ENCODE data around the gene ACKR3.
A peak's percentile ranks its signal among the peaks of the same experiment; 100 is the strongest.

ACKR3 gene

GRCh38 chr2:236569573-236569973, at the start of gene ACKR3:
Gene ACKR3 (plus strand): TSS chr2:236569825. CDS start chr2:236580466, 10,641 bp downstream.
- TF ChIP-seq CTCF (IDR thresholded peaks at IDR 0.05; ENCODE audit: insufficient read depth, low read depth, low read length, missing control alignments) = peak; percentile 63
- DNase-seq (ENCODE audit: low read depth) = peak; percentile 93
- peak within 1 kb of the TSS; percentile 56 for H3K4me3 ChIP-seq (ENCODE audit: low read depth, low read length)

- DNase-seq (ENCODE audit: low read depth) = no peak
- no peak for TF ChIP-seq CTCF (IDR thresholded peaks at IDR 0.05; ENCODE audit: insufficient read depth, low read depth, low read length, missing control alignments)
- H3K4me3 ChIP-seq (ENCODE audit: low read depth, low read length) = no peak overlapping the region
These were observed 48.1 kb upstream of the ACKR3 start for GRCh38 chr2:236521556-236521955.

- TF ChIP-seq CTCF (IDR thresholded peaks at IDR 0.05; ENCODE audit: insufficient read depth, low read depth, low read length, missing control alignments) = no peak
- no peak overlapping the region for H3K4me3 ChIP-seq (ENCODE audit: low read depth, low read length)
- DNase-seq (ENCODE audit: low read depth) = no peak
These were observed 46.4 kb upstream of the ACKR3 start for GRCh38 chr2:236523249-236523648.

GRCh38 chr2:236525411-236525997, 44.1 kb upstream of the ACKR3 start:
- TF ChIP-seq CTCF (IDR thresholded peaks at IDR 0.05; ENCODE audit: insufficient read depth, low read depth, low read length, missing control alignments) = no peak
- no peak for DNase-seq (ENCODE audit: low read depth)
- H3K4me3 ChIP-seq (ENCODE audit: low read depth, low read length) = no peak overlapping the region

DNA sequence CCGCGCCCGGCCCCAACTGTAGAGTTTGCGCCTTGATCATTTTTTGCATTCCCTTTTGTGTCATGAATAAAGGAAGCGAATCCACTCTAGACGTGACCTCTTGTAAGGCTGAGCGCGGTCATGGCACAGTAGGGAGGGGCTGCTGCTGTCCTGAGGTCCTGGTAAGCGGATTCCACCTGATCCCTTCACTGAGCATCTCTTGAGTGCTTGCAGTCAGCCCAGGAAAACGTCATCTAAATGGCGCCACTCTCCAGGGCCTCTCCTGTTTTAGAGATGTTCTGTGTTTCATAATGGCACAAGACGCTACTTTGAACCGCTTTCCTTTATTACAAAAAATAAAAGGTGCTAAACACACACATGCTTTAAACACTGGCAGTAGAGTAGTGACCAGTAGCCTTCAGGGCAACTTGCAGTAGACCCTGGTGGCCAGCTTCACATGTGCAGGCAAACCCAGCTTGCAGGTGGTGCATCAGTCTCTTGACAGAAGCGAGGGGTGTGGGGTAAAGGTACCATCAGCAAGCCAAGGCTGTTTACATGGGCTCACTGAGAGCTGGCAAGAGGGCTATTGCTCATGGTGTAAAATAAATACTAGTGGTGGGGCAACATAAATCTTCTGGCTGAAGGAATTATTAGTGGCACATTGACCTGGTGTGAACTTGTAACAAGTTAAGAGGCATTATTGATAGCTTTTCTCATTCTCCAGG, 43.0 kb upstream of the ACKR3 start:
- TF ChIP-seq CTCF (IDR thresholded peaks at IDR 0.05; ENCODE audit: insufficient read depth, low read depth, low read length, missing control alignments) = no peak
- no peak for DNase-seq (ENCODE audit: low read depth)
- no peak overlapping the region for H3K4me3 ChIP-seq (ENCODE audit: low read depth, low read length)

DNA sequence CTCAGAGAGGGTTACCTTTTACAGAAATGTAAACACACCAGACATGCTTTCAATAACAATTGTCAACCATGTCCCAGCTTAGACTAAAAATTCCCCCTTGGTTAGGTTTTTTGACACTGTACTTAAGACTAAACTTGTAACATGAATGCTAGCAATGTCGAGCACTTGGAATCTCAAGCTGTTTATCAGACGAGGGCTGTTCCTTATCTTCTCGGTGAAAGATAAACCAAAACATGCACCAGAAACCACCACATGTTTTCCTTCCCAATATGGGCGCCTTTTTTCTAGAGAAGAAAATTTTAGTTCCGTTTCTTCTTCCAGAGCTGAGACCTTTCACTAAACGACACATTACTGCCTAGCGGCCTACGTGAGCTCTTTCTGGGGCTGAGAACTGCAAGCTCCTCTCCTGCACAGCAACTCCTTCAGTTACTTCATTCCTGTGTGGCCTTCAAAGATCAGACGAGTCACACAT, 42.4 kb upstream of the ACKR3 start:
- TF ChIP-seq CTCF (IDR thresholded peaks at IDR 0.05; ENCODE audit: insufficient read depth, low read depth, low read length, missing control alignments) = no peak
- no peak for DNase-seq (ENCODE audit: low read depth)
- H3K4me3 ChIP-seq (ENCODE audit: low read depth, low read length) = no peak overlapping the region

Data from GM12865 (cell line).